ENCODE measurements around the gene MRPL2. TPM values are rescaled to one million over a fixed set of nuclear protein-coding genes. Genes with fewer than 3 reads are reported as not detected.
A peak's percentile ranks its signal among the peaks of the same experiment; 100 is the strongest.

The MRPL2 gene
- total RNA-seq, 2 experiments from 2014 or later: 42.8 to 48.0 TPM

DNA sequence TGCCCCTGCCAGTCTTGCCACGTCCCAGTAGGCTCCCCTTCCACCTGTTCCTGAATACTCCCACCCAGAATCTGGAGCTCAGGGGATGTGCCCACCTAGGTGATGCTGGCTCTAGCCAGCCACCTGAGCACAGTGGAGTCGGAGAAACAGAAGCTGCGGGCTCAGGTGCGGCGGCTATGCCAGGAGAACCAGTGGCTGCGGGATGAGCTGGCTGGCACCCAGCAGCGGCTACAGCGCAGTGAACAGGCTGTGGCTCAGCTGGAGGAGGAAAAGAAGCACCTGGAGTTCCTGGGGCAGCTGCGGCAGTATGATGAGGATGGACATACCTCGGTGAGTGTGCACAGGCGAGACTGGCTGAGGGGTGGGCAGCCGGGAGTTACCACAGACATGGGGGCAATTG is 3.6 kb upstream of the MRPL2 start:
- Histone ChIP-seq H3K36me3 (ENCODE audit: insufficient read depth, low read length) (peaks cover 26% of the 10 kb centered on the region), H3K9me3 (ENCODE audit: control insufficient read depth in 1 of 2, insufficient read depth in 1 of 2, low read length in 2 of 2) (no peaks in the 10 kb centered on the region), H3K4me3 (ENCODE audit: low read length) (no peak overlapping the region), H3K27me3 (ENCODE audit: control insufficient read depth in 1 of 2, insufficient read depth in 2 of 2, low read length in 2 of 2) (no peaks in the 10 kb centered on the region), H3K27ac (ENCODE audit: low read depth in 1 of 2, low read length in 2 of 2) (no peak overlapping the region), H3K4me1 (ENCODE audit: insufficient read depth, low read length) (peaks cover 25% of the 10 kb centered on the region)
- peaks cover 36% of the 10 kb centered on the region for H3K4me1 Mint-ChIP-seq (ENCODE audit: low read depth)
- H3K9me3 Mint-ChIP-seq: no peaks in the 10 kb centered on the region
- ATAC-seq (ENCODE audit: poor library complexity) (no peak), DNase-seq (no peak)
- H3K27me3 Mint-ChIP-seq: no peaks in the 10 kb centered on the region
- H3K36me3 Mint-ChIP-seq (ENCODE audit: low read depth): peaks cover 65% of the 10 kb centered on the region
- H3K4me3 Mint-ChIP-seq: no peak overlapping the region
- ChIA-PET POLR2A (interaction anchor here (0.6 kb wide), 1 partner anchor 11 kb away, joined by 3 read pairs; no protein-coding TSS in a partner anchor), CTCF (no interaction called here)
- intact Hi-C loops (cut with DNase I, micrococcal nuclease): no loop called here
- TF ChIP-seq, protein P1, sequence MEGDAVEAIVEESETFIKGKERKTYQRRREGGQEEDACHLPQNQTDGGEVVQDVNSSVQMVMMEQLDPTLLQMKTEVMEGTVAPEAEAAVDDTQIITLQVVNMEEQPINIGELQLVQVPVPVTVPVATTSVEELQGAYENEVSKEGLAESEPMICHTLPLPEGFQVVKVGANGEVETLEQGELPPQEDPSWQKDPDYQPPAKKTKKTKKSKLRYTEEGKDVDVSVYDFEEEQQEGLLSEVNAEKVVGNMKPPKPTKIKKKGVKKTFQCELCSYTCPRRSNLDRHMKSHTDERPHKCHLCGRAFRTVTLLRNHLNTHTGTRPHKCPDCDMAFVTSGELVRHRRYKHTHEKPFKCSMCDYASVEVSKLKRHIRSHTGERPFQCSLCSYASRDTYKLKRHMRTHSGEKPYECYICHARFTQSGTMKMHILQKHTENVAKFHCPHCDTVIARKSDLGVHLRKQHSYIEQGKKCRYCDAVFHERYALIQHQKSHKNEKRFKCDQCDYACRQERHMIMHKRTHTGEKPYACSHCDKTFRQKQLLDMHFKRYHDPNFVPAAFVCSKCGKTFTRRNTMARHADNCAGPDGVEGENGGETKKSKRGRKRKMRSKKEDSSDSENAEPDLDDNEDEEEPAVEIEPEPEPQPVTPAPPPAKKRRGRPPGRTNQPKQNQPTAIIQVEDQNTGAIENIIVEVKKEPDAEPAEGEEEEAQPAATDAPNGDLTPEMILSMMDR (IDR thresholded peaks at IDR 0.05): no peak
- H3K27ac Mint-ChIP-seq: no peak overlapping the region

DNA sequence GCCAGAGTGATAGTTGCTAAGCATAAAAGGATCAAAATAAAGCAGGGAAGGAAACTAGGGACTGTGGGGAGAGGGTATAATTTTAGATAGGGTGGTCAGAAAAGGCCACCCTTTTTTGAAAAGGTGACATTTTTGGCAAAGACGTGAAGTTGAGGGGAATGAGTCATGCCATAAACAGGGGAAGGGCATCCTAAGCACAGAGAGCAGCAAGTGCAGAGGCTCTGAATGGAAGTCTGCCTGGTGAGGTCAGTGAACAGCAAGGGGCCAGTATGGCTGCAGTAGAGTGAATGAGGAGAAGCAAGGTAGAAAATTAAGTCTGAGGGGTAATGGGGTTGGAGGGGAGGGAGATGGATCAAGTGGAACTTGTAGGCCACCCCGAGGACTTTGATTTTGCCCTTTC is 2.6 kb upstream of the MRPL2 start:
- Histone ChIP-seq H3K27me3 (ENCODE audit: control insufficient read depth in 1 of 2, insufficient read depth in 2 of 2, low read length in 2 of 2) (no peaks in the 10 kb centered on the region), H3K27ac (ENCODE audit: low read depth in 1 of 2, low read length in 2 of 2) (no peak overlapping the region), H3K4me1 (ENCODE audit: insufficient read depth, low read length) (peaks cover 26% of the 10 kb centered on the region), H3K4me3 (ENCODE audit: low read length) (no peak overlapping the region), H3K36me3 (ENCODE audit: insufficient read depth, low read length) (peaks cover 30% of the 10 kb centered on the region), H3K9me3 (ENCODE audit: control insufficient read depth in 1 of 2, insufficient read depth in 1 of 2, low read length in 2 of 2) (no peaks in the 10 kb centered on the region)
- peak overlapping the region; percentile 96 for H3K27ac Mint-ChIP-seq
- H3K4me3 Mint-ChIP-seq: peak overlapping the region; percentile 32
- intact Hi-C loops (cut with DNase I, micrococcal nuclease): no loop called here
- TF ChIP-seq, protein P1 (IDR thresholded peaks at IDR 0.05): no peak
- CTCF ChIA-PET: no interaction called here
- no peaks in the 10 kb centered on the region for H3K9me3 Mint-ChIP-seq
- DNase-seq (no peak), ATAC-seq (ENCODE audit: poor library complexity) (no peak)
- no peaks in the 10 kb centered on the region for H3K27me3 Mint-ChIP-seq
- peaks cover 38% of the 10 kb centered on the region for H3K4me1 Mint-ChIP-seq (ENCODE audit: low read depth)
- POLR2A ChIA-PET: no interaction called here
- H3K36me3 Mint-ChIP-seq (ENCODE audit: low read depth): peaks cover 66% of the 10 kb centered on the region

DNA sequence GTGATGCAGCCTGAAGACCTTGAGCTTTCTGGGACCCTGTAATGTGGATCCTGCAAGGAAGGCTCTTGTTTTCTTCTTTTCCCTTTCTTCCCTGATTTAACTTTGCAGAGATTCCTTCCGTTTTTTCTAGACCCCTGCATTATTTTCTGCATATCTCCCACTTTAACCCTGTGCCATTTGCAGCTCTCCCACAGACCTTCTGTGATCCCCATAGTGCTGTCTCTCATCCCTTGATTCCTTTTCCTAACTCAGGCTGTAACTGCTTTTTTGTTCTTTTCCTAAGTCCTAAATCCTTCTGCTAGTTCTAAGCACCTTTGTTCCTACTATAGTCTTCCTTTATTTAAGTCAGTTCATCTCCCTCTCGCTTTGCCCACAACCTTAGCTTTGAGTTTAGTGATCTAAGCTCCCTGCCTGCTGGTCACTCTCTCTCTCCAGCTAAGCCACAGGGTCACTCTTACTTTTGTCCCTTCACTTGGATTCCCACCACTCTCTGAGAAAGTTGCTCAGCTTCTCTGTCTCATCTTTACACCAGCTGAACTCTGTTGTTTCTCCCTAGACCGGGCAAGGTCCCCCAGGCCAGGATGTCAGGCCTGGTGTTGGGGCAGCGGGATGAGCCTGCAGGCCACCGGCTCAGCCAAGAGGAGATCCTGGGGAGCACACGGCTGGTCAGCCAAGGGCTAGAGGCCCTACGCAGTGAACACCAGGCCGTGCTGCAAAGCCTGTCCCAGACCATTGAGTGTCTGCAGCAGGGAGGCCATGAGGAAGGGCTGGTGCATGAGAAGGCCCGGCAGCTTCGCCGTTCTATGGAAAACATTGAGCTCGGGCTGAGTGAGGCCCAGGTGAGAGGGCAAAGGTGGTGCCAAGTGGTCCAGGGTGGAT is 1.8 kb upstream of the MRPL2 start:
- H3K27ac Mint-ChIP-seq: peak overlapping the region; percentile 96
- no peaks in the 10 kb centered on the region for H3K27me3 Mint-ChIP-seq
- TF ChIP-seq, protein P1 (IDR thresholded peaks at IDR 0.05): no peak
- no peak for ATAC-seq (ENCODE audit: poor library complexity)
- POLR2A ChIA-PET: interaction anchor here (1.5 kb wide), 1 partner anchor 131 kb away, joined by 6 read pairs; the partner anchor contains the start of gene CNPY3
- Histone ChIP-seq H3K4me3 (ENCODE audit: low read length) (no peak overlapping the region), H3K27me3 (ENCODE audit: control insufficient read depth in 1 of 2, insufficient read depth in 2 of 2, low read length in 2 of 2) (no peaks in the 10 kb centered on the region), H3K4me1 (ENCODE audit: insufficient read depth, low read length) (peaks cover 26% of the 10 kb centered on the region), H3K9me3 (ENCODE audit: control insufficient read depth in 1 of 2, insufficient read depth in 1 of 2, low read length in 2 of 2) (no peaks in the 10 kb centered on the region), H3K36me3 (ENCODE audit: insufficient read depth, low read length) (peaks cover 30% of the 10 kb centered on the region), H3K27ac (ENCODE audit: low read depth in 1 of 2, low read length in 2 of 2) (no peak overlapping the region)
- H3K4me3 Mint-ChIP-seq: peak overlapping the region; percentile 91
- H3K36me3 Mint-ChIP-seq (ENCODE audit: low read depth): peaks cover 61% of the 10 kb centered on the region
- CTCF ChIA-PET: interaction anchor here (1.4 kb wide), 1 partner anchor 83 kb away, joined by 4 read pairs; no protein-coding TSS in a partner anchor
- H3K9me3 Mint-ChIP-seq: no peaks in the 10 kb centered on the region
- intact Hi-C loops (cut with DNase I, micrococcal nuclease): no loop called here
- H3K4me1 Mint-ChIP-seq (ENCODE audit: low read depth): peaks cover 42% of the 10 kb centered on the region
- DNase-seq: no peak

Data from CD4-positive, alpha-beta T cell (primary cell).